ENCODE measurements around the gene TXNIP. TPM values are rescaled to one million over a fixed set of nuclear protein-coding genes. Genes with fewer than 3 reads are reported as not detected.

The TXNIP gene
- total RNA-seq, 1 experiment from 2014 or later = 23.2 TPM

GRCh38 chr1:146013559-146013922 is 17.2 kb upstream of the TXNIP start:
- no peak overlapping the region for H4K5ac ChIP-seq (ENCODE audit: insufficient read length, low read depth, low read length)
- H3K79me2 ChIP-seq (ENCODE audit: insufficient read depth, low read length) = no peaks in the 10 kb centered on the region
- no peak overlapping the region for H4K91ac ChIP-seq (ENCODE audit: insufficient read length, low read depth, low read length)
- TF ChIP-seq CTCF (conservative IDR thresholded peaks at IDR 0.05) = no peak
- H3K27me3 ChIP-seq (ENCODE audit: insufficient read depth, low read length) = peaks cover 8% of the 10 kb centered on the region; the same call in 1 of the 2 replicates
- H3K56ac ChIP-seq (ENCODE audit: insufficient read length, low read depth, low read length) = no peak overlapping the region
- H2BK120ac ChIP-seq (ENCODE audit: low read depth, low read length, poor library complexity, severe bottlenecking) = no peak overlapping the region
- Mint-ChIP-seq H3K36me3 (ENCODE audit: insufficient read depth in 1 of 3, low read depth in 3 of 3) (no peaks in the 10 kb centered on the region), H3K4me1 (no peaks in the 10 kb centered on the region; a peak in 1 of 4 replicates), H3K27ac (no peak overlapping the region), H3K4me3 (no peak overlapping the region), H3K9me3 (no peaks in the 10 kb centered on the region), H3K27me3 (ENCODE audit: low read depth) (peaks cover 24% of the 10 kb centered on the region)
- no peak overlapping the region for H3K27ac ChIP-seq (ENCODE audit: insufficient read length, low read depth, low read length)
- no peaks in the 10 kb centered on the region for H3K23me2 ChIP-seq (ENCODE audit: insufficient read length, low read depth, low read length, poor library complexity, severe bottlenecking)
- no peak overlapping the region for H2AK5ac ChIP-seq (ENCODE audit: insufficient read length, low read length)
- H2BK5ac ChIP-seq (ENCODE audit: insufficient read length, low read length) = no peak overlapping the region
- no peak overlapping the region for H2BK20ac ChIP-seq (ENCODE audit: low read depth, low read length, poor library complexity, severe bottlenecking)
- DNase-seq = no peak
- H3K4me1 ChIP-seq (ENCODE audit: insufficient read depth, low read length) = no peaks in the 10 kb centered on the region
- no peak overlapping the region for H3T11ph ChIP-seq (ENCODE audit: low read length)
- H3K4me2 ChIP-seq (ENCODE audit: insufficient read depth, insufficient read length, low read length) = no peak overlapping the region
- H4K20me1 ChIP-seq (ENCODE audit: control insufficient read depth, insufficient read depth, insufficient read length) = no peaks in the 10 kb centered on the region
- H2BK12ac ChIP-seq (ENCODE audit: insufficient read length, low read depth, low read length) = no peak overlapping the region
- no peak overlapping the region for H3K4ac ChIP-seq (ENCODE audit: low read depth, low read length)
- H2BK15ac ChIP-seq (ENCODE audit: low read depth, low read length) = no peak overlapping the region
- H3K79me1 ChIP-seq (ENCODE audit: insufficient read depth, low read depth, low read length, poor library complexity, severe bottlenecking) = no peaks in the 10 kb centered on the region
- H3K23ac ChIP-seq (ENCODE audit: insufficient read length, low read depth, low read length) = no peak overlapping the region
- WGBS (ENCODE audit: extremely low coverage, insufficient read length, low lambda C conversion rate) = no CpG with 5 or more reads among the region's 6 CpGs
- H2AFZ ChIP-seq (ENCODE audit: low read length) = no peak overlapping the region
- no peak overlapping the region for H4K8ac ChIP-seq (replicated peaks; ENCODE audit: insufficient read length, low read depth, low read length)
- no peak overlapping the region for H3K14ac ChIP-seq (ENCODE audit: insufficient read depth, low read length)
- no peak overlapping the region for H3K18ac ChIP-seq (ENCODE audit: insufficient read length, low read depth, low read length)
- no peak overlapping the region for H3K9ac ChIP-seq (ENCODE audit: extremely low read depth, insufficient read length, low read length)
- no peaks in the 10 kb centered on the region for H3K9me3 ChIP-seq (ENCODE audit: control insufficient read depth, low read depth, low read length)

All from H9 (cell line).